ENCODE measurements around the gene MTMR10.

- TF ChIP-seq CTCF (IDR thresholded peaks at IDR 0.05) (no peak), POLR2A (IDR thresholded peaks at IDR 0.05) (no peak)
Measured at GRCh38 chr15:30919877-30920550, 71.4 kb downstream of the MTMR10 start.

Data from heart left ventricle (tissue), 13 donors.